GM18907 (cell line): ENCODE measurements around the gene CHPF.

Experiments used
- ATAC-seq: cut with Tn5 transposase; IDR thresholded peaks from one replicate; pipeline ENCODE4 v1.9.1; 2021; ENCODE audit warnings: mild to moderate bottlenecking, moderate library complexity; ENCODE audit not compliant: unreplicated experiment

CHPF gene

GRCh38 chr2:219499555-219499954 is 44.1 kb downstream of the CHPF start:
- ATAC-seq: no peak

- no peak for ATAC-seq
Observed at GRCh38 chr2:219499058-219499307, 44.6 kb downstream of the CHPF start.

- ATAC-seq: peak; percentile 95
Observed at GRCh38 chr2:219498280-219499057, 45.1 kb downstream of the CHPF start, which contains the start of gene GMPPA. GMPPA (plus strand) TSS chr2:219498891; CDS start chr2:219499976, 1,085 bp downstream.

GRCh38 chr2:219497495-219498279 is 45.9 kb downstream of the CHPF start:
- ATAC-seq: peak; percentile 24

- no peak for ATAC-seq
Observed at GRCh38 chr2:219496825-219497494, 46.6 kb downstream of the CHPF start.

- no peak for ATAC-seq
Observed at GRCh38 chr2:219496247-219496824, 47.3 kb downstream of the CHPF start.

- ATAC-seq: no peak
Observed at GRCh38 chr2:219495531-219496122, 48.0 kb downstream of the CHPF start.

GRCh38 chr2:219494952-219495530 is 48.6 kb downstream of the CHPF start:
- ATAC-seq: no peak

- no peak for ATAC-seq
Observed at GRCh38 chr2:219493086-219493485, 50.5 kb downstream of the CHPF start.

- no peak for ATAC-seq
Observed at GRCh38 chr2:219492575-219492974, 51.0 kb downstream of the CHPF start.

GRCh38 chr2:219491278-219491963 is 52.2 kb downstream of the CHPF start:
- ATAC-seq: no peak

GRCh38 chr2:219490600-219491130 is 52.9 kb downstream of the CHPF start:
- no peak for ATAC-seq

GRCh38 chr2:219490186-219490585 is 53.4 kb downstream of the CHPF start:
- no peak for ATAC-seq

GRCh38 chr2:219489315-219489714 is 54.3 kb downstream of the CHPF start:
- no peak for ATAC-seq
